SK-N-SH treated with all-trans-retinoic acid at 6 μM for 48 hours (cell line): Measurements from ENCODE around the gene GFI1B.
"Not testable (repeated sequence)": the region's sequence is repeated elsewhere in the genome, so short reads cannot be mapped to it uniquely, and the experiment has no call there.

Source experiments
- ATAC-seq: fragments of 200-7000 bp; cut with Tn5 transposase; 3 replicates; pipeline ENCODE4 v1.9.1; 2020; ENCODE audit warnings: mild to moderate bottlenecking, moderate library complexity
- BACH2 ChIP-seq: fragments of 250-450 bp; sonication (Bioruptor Pico); IDR thresholded peaks from 2 replicates; pipeline ENCODE4 v1.9.0; 2021; ENCODE audit warnings: mild to moderate bottlenecking, borderline replicate concordance
- CREB5 ChIP-seq: fragments of 250-450 bp; sonication (Bioruptor Pico); IDR thresholded peaks from 2 replicates; pipeline ENCODE4 v1.5.1; 2020; ENCODE audit warnings: low read depth, mild to moderate bottlenecking, moderate library complexity
- CSDC2 ChIP-seq: fragments of 250-450 bp; sonication (Bioruptor Pico); IDR thresholded peaks from 2 replicates; pipeline ENCODE4 v1.5.0; 2020; ENCODE audit warnings: mild to moderate bottlenecking, moderate library complexity
- CSRNP3 ChIP-seq: fragments of 250-450 bp; sonication (Bioruptor Pico); IDR thresholded peaks from 2 replicates; pipeline ENCODE4 v1.5.1; 2021; ENCODE audit warnings: mild to moderate bottlenecking, moderate library complexity
- GLIS3 ChIP-seq: fragments of 250-450 bp; sonication (Bioruptor Pico); IDR thresholded peaks from 2 replicates; pipeline ENCODE4 v1.5.0; 2020; ENCODE audit warnings: mild to moderate bottlenecking, moderate library complexity
- ISL1 ChIP-seq: fragments of 250-450 bp; sonication (Bioruptor Pico); IDR thresholded peaks from 2 replicates; pipeline ENCODE4 v2.1.2; 2022; ENCODE audit warnings: mild to moderate bottlenecking, moderate library complexity
- OSR1 ChIP-seq: fragments of 250-450 bp; sonication (Bioruptor Pico); IDR thresholded peaks from 2 replicates; pipeline ENCODE4 v1.8.0; 2022; ENCODE audit warnings: moderate library complexity, mild to moderate bottlenecking, inconsistent platforms
- PATZ1 ChIP-seq: fragments of 250-450 bp; sonication (Bioruptor Pico); IDR thresholded peaks from 2 replicates; pipeline ENCODE4 v1.8.0; 2020; ENCODE audit warnings: mild to moderate bottlenecking, moderate library complexity, borderline replicate concordance
- PPARA ChIP-seq: fragments of 250-450 bp; sonication (Bioruptor Pico); IDR thresholded peaks from 2 replicates; pipeline ENCODE4 v1.5.0; 2020; ENCODE audit warnings: mild to moderate bottlenecking, borderline replicate concordance
- RARB ChIP-seq: fragments of 250-450 bp; sonication (Bioruptor Pico); IDR thresholded peaks from 2 replicates; pipeline ENCODE4 v1.8.0; 2021; ENCODE audit warnings: mild to moderate bottlenecking, moderate library complexity
- SNAI2 ChIP-seq: fragments of 250-450 bp; sonication (Bioruptor Pico); IDR thresholded peaks from 2 replicates; pipeline ENCODE4 v1.5.0; 2020; ENCODE audit warnings: mild to moderate bottlenecking, moderate library complexity
- TCF4 ChIP-seq: fragments of 250-450 bp; sonication (Bioruptor Pico); IDR thresholded peaks from 2 replicates; pipeline ENCODE4 v1.8.0; 2021; ENCODE audit warnings: mild to moderate bottlenecking, moderate library complexity, borderline replicate concordance
- TOX ChIP-seq: fragments of 250-450 bp; sonication (Bioruptor Pico); IDR thresholded peaks from 2 replicates; pipeline ENCODE4 v1.8.0; 2021; ENCODE audit warnings: mild to moderate bottlenecking, moderate library complexity, borderline replicate concordance
- TSHZ2 ChIP-seq: fragments of 250-450 bp; sonication (Bioruptor Pico); IDR thresholded peaks from 2 replicates; pipeline ENCODE4 v1.5.0; 2020; ENCODE audit warnings: mild to moderate bottlenecking, moderate library complexity
- ZC3H10 ChIP-seq: fragments of 250-450 bp; sonication (Bioruptor Pico); IDR thresholded peaks from 2 replicates; pipeline ENCODE4 v1.5.1; 2021; ENCODE audit warnings: mild to moderate bottlenecking, moderate library complexity
- ZFP3 ChIP-seq: fragments of 250-450 bp; sonication (Bioruptor Pico); IDR thresholded peaks from 2 replicates; pipeline ENCODE4 v1.5.0; 2020; ENCODE audit warnings: mild to moderate bottlenecking, moderate library complexity
- ZNF70 ChIP-seq: fragments of 450-650 bp; formaldehyde crosslinking; IDR thresholded peaks from 2 replicates; pipeline ENCODE4 v1.5.0; 2020; ENCODE audit warnings: mild to moderate bottlenecking, moderate library complexity
- ZNF8 ChIP-seq: fragments of 450-650 bp; formaldehyde crosslinking; IDR thresholded peaks from 2 replicates; pipeline ENCODE4 v1.5.0; 2020; ENCODE audit warnings: mild to moderate bottlenecking, moderate library complexity
- TF ChIP-seq, protein P1 (sequence below): fragments of 250-450 bp; sonication (Bioruptor Pico); IDR thresholded peaks from 2 replicates; pipeline ENCODE4 v1.8.0; 2021; ENCODE audit warnings: low read depth, mild to moderate bottlenecking, moderate library complexity, borderline replicate concordance

Gene GFI1B

GRCh38 chr9:132957805-132958204, 20.7 kb upstream of the GFI1B start:
- TF ChIP-seq PATZ1 (CRISPR knock-in tag) (no peak), OSR1 (CRISPR knock-in tag) (no peak), BACH2 (no peak)
- no peak for ATAC-seq

GRCh38 chr9:132961002-132961401, 17.5 kb upstream of the GFI1B start:
- TF ChIP-seq ZFP3 (CRISPR knock-in tag) (no peak), CSDC2 (CRISPR knock-in tag) (no peak), BACH2 (no peak), TOX (CRISPR knock-in tag) (no peak), PATZ1 (CRISPR knock-in tag) (no peak), ZC3H10 (CRISPR knock-in tag) (no peak), RARB (CRISPR knock-in tag) (no peak), GLIS3 (no peak), TCF4 (CRISPR knock-in tag) (no peak), ISL1 (CRISPR knock-in tag) (no peak), SNAI2 (CRISPR knock-in tag) (no peak), ZNF8 (CRISPR knock-in tag) (no peak), CREB5 (CRISPR knock-in tag) (no peak), PPARA (no peak), TSHZ2 (CRISPR knock-in tag) (no peak), OSR1 (CRISPR knock-in tag) (no peak), CSRNP3 (CRISPR knock-in tag) (no peak)
- TF ChIP-seq, protein P1, sequence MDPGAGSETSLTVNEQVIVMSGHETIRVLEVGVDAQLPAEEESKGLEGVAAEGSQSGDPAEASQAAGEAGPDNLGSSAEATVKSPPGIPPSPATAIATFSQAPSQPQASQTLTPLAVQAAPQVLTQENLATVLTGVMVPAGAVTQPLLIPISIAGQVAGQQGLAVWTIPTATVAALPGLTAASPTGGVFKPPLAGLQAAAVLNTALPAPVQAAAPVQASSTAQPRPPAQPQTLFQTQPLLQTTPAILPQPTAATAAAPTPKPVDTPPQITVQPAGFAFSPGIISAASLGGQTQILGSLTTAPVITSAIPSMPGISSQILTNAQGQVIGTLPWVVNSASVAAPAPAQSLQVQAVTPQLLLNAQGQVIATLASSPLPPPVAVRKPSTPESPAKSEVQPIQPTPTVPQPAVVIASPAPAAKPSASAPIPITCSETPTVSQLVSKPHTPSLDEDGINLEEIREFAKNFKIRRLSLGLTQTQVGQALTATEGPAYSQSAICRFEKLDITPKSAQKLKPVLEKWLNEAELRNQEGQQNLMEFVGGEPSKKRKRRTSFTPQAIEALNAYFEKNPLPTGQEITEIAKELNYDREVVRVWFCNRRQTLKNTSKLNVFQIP (CRISPR knock-in tag): no peak
- ATAC-seq: no peak

DNA sequence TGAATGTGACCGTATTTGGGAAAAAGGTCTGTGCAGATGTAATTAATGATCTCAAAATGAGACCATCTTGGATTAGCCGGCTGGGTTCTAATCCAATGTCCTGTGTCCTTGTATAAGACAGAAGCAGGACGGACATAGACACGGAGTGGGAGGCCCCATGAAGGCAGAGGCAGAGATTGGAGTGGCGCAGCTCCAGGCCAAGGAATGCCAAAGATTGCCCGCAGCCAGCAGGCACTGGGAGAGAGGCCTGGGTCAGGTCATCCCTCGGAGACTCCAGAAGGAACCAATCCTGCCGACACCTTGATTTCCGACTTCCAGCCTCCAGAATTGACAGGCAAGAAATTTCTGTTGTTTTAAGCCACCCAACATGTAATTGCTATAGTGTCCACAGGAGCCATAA, 13.0 kb upstream of the GFI1B start:
- no peak for ATAC-seq
- TF ChIP-seq CREB5 (CRISPR knock-in tag): no peak
- no peak for TF ChIP-seq ZNF70
- TF ChIP-seq TSHZ2 (CRISPR knock-in tag): no peak
- no peak for TF ChIP-seq TOX (CRISPR knock-in tag)
- TF ChIP-seq ZFP3 (CRISPR knock-in tag): no peak

DNA sequence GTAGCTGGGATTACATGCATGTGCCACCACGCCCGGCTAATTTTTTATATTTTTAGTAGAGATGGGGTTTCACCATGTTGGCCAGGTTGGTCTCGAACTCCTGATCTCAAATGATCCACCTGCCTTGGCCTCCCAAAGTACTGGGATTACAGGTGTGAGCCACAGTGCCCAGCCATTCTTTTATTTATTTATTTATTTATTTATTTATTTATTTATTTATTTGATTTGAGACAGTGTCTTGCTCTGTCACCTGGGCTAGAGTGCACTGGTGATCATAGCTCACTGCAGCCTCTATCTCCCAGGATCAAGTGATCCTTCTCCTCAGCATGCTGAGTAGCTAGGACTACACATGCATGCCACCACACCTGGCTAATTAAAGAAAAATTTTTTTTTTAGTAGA, 10.6 kb upstream of the GFI1B start:
- not testable (repeated sequence) for ATAC-seq
